Measurements from ENCODE around the gene PRR20A.
"Not testable (repeated sequence)": the region's sequence is repeated elsewhere in the genome, so short reads cannot be mapped to it uniquely, and the experiment has no call there.

PRR20A gene

GRCh38 chr13:57140235-57140968 is at the start of gene PRR20A:
PRR20A (plus strand) TSS chr13:57140918; CDS start chr13:57141305, 387 bp downstream.
- DNase-seq (ENCODE audit: low spot score): not testable (repeated sequence)

GRCh38 chr13:57114945-57115344 is 25.8 kb upstream of the PRR20A start:
- DNase-seq (ENCODE audit: low spot score): no peak

- DNase-seq (ENCODE audit: low spot score): no peak
Measured at GRCh38 chr13:57123681-57124080, 17.0 kb upstream of the PRR20A start.

- DNase-seq (ENCODE audit: low spot score): no peak
Measured at GRCh38 chr13:57128909-57129308, 11.8 kb upstream of the PRR20A start.

GRCh38 chr13:57136093-57136492 is 4.6 kb upstream of the PRR20A start:
- no peak for DNase-seq (ENCODE audit: low spot score)

- no peak for DNase-seq (ENCODE audit: low spot score)
Measured at GRCh38 chr13:57137585-57137984, 3.1 kb upstream of the PRR20A start.

GRCh38 chr13:57138988-57139387 is 1.7 kb upstream of the PRR20A start:
- no peak for DNase-seq (ENCODE audit: low spot score)

- not testable (repeated sequence) for DNase-seq (ENCODE audit: low spot score)
Measured at GRCh38 chr13:57139781-57140180, 937 bp upstream of the PRR20A start.

- not testable (repeated sequence) for DNase-seq (ENCODE audit: low spot score)
Measured at GRCh38 chr13:57147188-57147587, 6.5 kb downstream of the PRR20A start, which contains the start of gene PRR20B. PRR20B (plus strand) TSS chr13:57147488; CDS start chr13:57147875, 387 bp downstream.

GRCh38 chr13:57148106-57148505 is 7.4 kb downstream of the PRR20A start:
- not testable (repeated sequence) for DNase-seq (ENCODE audit: low spot score)

GRCh38 chr13:57153761-57154160 is 13.0 kb downstream of the PRR20A start, which contains the start of gene PRR20C:
PRR20C (plus strand) TSS chr13:57154061; CDS start chr13:57154448, 387 bp downstream.
- DNase-seq (ENCODE audit: low spot score): not testable (repeated sequence)

- not testable (repeated sequence) for DNase-seq (ENCODE audit: low spot score)
Measured at GRCh38 chr13:57160332-57160731, 19.6 kb downstream of the PRR20A start, which contains the start of gene PRR20D. PRR20D (plus strand) TSS chr13:57160632; CDS start chr13:57161019, 387 bp downstream.

GRCh38 chr13:57166897-57167296 is 26.2 kb downstream of the PRR20A start, which contains the start of gene PRR20E:
PRR20E (plus strand) TSS chr13:57167197; CDS start chr13:57167584, 387 bp downstream.
- not testable (repeated sequence) for DNase-seq (ENCODE audit: low spot score)

- DNase-seq (ENCODE audit: low spot score): no peak
Measured at GRCh38 chr13:57191667-57192066, 50.9 kb downstream of the PRR20A start.
